Lower leg skin (tissue), 4 donors: ENCODE data around the gene DPP10. TPM values are rescaled to one million over a fixed set of nuclear protein-coding genes. Genes with fewer than 3 reads are reported as not detected.
"Not testable (repeated sequence)": the region's sequence is repeated elsewhere in the genome, so short reads cannot be mapped to it uniquely, and the experiment has no call there.

Experiments
- DNase-seq, 2 donors: peaks; one replicate each; pipeline ENCODE4 v3.0.0-alpha.2; 2019; ENCODE audit warnings: low spot score in 2 of 2
- H3K4me3 ChIP-seq: fragments of 200-600 bp; sonication (generic); 2 replicates; pipeline ENCODE4 v1.5.1; 2017; ENCODE audit warnings: mild to moderate bottlenecking, low read depth; ENCODE audit not compliant: poor library complexity, severe bottlenecking
- POLR2A ChIP-seq, 2 donors: fragments of 450-650 bp; IDR thresholded peaks; one replicate each; pipeline ENCODE4 v1.6.1; 2016 to 2017; ENCODE audit warnings: antibody characterized with exemption in 2 of 2, mild to moderate bottlenecking in 1 of 2, moderate library complexity in 1 of 2
- WGBS, 2 donors: methylation state at CpG; one replicate each; pipeline ENCODE4 v1.1.5; 2018; 5-methylcytosine and 5-hydroxymethylcytosine counted together
- intact Hi-C: fragments of 100-400 bp; cut with DNase I; formaldehyde crosslinking; loops from one replicate; pipeline ENCODE4 v1.15.0; 2023; ENCODE audit warnings: low total_unique reads
- total RNA-seq, 4 donors: library from RNA; depleted of rRNA; stranded (reverse); fragments of >200 nt; gene quantifications; one replicate each; pipeline ENCODE4 v1.1.0, GENCODE V29; 2016
- TF ChIP-seq, protein P1 (sequence below), 3 donors: fragments of 450-650 bp; IDR thresholded peaks; one replicate each; pipeline ENCODE4 v1.5.1; 2016; ENCODE audit warnings: antibody characterized with exemption in 3 of 3, mild to moderate bottlenecking in 3 of 3, moderate library complexity in 2 of 3

DPP10 gene
- total RNA-seq, 4 donors from 2014 or later, result 1.1 TPM; not detected in 3

DNA sequence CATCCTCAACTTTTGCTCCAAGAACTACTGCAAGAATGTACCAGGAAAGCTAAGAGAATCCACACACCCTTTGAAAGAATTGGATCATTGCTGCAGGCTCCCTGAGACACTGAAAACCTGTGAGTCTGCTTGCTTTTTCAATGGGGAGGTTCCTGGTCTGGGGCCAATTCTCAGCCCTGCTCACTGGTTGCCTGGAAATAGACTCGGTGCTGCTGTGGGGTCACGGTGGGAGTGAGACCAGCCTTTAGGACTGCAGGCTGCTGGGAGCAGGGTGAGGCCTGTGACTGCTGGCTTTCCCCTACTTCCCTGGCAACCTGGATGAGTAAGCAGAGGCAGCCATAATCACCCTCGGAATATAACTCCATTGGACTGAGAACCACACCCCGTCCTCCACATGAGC is 569.3 kb downstream of the DPP10 start:
- 70 to 80% methylated on average over 4 of the region's 4 CpGs for WGBS, 2 donors
- DNase-seq, result no peak
- intact Hi-C loops, result no loop called here
- no peak overlapping the region for H3K4me3 ChIP-seq
- TF ChIP-seq, protein P1, sequence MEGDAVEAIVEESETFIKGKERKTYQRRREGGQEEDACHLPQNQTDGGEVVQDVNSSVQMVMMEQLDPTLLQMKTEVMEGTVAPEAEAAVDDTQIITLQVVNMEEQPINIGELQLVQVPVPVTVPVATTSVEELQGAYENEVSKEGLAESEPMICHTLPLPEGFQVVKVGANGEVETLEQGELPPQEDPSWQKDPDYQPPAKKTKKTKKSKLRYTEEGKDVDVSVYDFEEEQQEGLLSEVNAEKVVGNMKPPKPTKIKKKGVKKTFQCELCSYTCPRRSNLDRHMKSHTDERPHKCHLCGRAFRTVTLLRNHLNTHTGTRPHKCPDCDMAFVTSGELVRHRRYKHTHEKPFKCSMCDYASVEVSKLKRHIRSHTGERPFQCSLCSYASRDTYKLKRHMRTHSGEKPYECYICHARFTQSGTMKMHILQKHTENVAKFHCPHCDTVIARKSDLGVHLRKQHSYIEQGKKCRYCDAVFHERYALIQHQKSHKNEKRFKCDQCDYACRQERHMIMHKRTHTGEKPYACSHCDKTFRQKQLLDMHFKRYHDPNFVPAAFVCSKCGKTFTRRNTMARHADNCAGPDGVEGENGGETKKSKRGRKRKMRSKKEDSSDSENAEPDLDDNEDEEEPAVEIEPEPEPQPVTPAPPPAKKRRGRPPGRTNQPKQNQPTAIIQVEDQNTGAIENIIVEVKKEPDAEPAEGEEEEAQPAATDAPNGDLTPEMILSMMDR (IDR thresholded peaks at IDR 0.05), result no peak
- no peak for TF ChIP-seq POLR2A (IDR thresholded peaks at IDR 0.05)

DNA sequence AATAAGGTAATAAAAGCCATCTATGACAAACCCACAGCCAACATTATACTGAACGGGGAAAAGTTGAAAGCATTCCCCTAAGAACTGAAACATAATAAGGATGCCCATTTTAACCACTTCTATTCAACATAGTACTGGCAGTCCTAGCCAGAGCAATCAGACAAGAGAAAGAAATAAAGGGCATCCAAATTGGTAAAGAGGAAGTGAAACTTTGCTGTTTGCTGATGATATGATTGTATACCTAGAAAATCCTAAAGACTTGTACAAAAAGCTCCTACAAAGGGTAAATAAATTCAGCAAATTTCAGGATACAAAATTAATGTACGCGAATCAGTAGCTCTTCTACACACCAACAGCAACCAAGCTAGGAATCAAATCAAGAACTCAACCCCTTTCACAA is 579.6 kb downstream of the DPP10 start:
- DNase-seq, H3K4me3 ChIP-seq, intact Hi-C loops: not testable (repeated sequence)
- 92 to 96% methylated on average over 3 of the region's 3 CpGs for WGBS, 2 donors

DNA sequence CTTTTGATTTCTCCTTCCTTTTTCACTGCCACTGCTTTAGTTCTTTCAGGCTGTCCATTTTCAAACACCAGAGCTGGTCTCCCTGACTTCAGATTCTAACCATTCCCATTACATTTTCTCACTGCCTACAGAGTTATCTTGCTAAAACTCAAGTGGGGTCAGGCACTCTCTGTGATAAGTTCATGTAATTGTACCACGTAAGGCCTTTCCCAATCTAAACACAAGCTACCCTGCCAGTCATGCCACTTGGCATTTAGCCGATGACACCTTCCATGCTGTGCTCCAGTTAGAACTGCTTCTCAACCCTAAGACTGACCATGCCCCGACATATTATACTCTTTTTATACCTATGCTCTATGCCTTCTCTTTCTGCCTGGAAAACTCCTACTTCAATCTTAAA is 592.4 kb downstream of the DPP10 start:
- TF ChIP-seq, protein P1 (IDR thresholded peaks at IDR 0.05), result no peak
- no peak for TF ChIP-seq POLR2A (IDR thresholded peaks at IDR 0.05)

DNA sequence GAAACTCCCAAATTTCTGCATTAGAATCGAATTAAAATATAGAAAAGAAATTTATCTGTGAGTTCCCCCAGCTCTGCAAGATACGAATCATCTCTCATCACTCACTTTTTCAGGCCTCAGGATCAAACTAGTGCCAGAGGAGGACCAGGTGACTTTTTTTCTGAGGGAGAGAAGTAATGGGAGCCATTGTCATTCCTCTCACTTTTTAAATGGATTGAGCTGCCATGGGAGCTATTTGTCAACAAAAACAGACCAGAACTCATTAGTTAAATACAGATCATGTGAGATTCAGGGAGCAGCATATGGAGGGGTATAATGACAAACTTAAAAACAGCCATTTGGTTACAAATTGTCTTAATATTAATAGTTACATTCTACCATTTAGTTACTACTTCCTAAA is 594.4 kb downstream of the DPP10 start:
- TF ChIP-seq POLR2A (IDR thresholded peaks at IDR 0.05), result no peak
- TF ChIP-seq, protein P1 (IDR thresholded peaks at IDR 0.05), result no peak
- no peak overlapping the region for H3K4me3 ChIP-seq
- intact Hi-C loops, result no loop called here
- no peak for DNase-seq
- WGBS, 2 donors, result 57% methylated on average over 2 of the region's 2 CpGs

More for the DNA sequence above, 592.4 kb downstream of the DPP10 start:
- WGBS, 2 donors, result 80 to 81% methylated on average over 3 of the region's 3 CpGs
- intact Hi-C loops, result no loop called here
- no peak overlapping the region for H3K4me3 ChIP-seq
- DNase-seq, result no peak

DNA sequence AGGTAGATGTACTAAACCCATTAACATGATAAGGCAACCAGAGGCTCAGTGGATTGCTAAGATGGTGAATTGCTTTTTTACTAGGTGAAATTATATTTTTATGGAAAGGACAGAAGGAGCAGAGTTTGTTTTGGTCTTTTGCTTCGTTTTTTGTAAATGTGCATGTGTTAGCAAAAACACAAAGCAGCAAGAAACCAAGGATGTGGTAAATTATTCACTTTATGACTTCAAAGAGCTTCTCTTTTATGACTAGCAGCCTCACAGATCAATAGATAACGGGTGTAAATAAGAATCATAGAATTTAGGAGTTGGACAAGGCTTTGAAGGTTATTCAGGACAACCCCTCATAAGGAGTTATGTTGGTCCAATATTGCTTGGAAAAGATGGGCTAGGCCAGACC is 615.0 kb downstream of the DPP10 start:
- intact Hi-C loops, result no loop called here
- DNase-seq, result no peak
- H3K4me3 ChIP-seq, result no peak overlapping the region
- no peak for TF ChIP-seq POLR2A (IDR thresholded peaks at IDR 0.05)
- TF ChIP-seq, protein P1 (IDR thresholded peaks at IDR 0.05), result no peak
- WGBS, 2 donors, result 27 to 28% methylated on average over 2 of the region's 2 CpGs

DNA sequence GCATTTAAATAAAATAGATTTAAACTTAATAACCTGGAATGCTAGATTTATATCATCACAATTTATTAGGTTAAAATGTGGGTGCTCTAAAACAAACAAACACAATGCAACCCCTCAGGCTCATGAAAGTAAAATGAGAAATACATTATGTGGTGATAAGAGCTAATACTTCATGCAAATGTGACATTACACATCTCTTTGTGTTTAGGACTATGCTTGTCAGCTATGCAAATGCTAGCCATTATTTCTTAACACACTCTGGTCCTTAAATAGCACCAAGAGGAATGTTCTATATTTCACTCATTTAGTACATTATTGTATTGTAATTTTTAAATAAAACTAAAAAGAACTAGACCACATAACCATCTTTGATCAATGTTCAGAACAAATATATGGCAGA is 627.6 kb downstream of the DPP10 start:
- no peak for TF ChIP-seq POLR2A (IDR thresholded peaks at IDR 0.05)
- TF ChIP-seq, protein P1 (IDR thresholded peaks at IDR 0.05), result no peak
- no peak for DNase-seq
- intact Hi-C loops, result no loop called here
- H3K4me3 ChIP-seq, result no peak overlapping the region
